ENCODE data around the gene DPP6. TPM values are rescaled to one million over a fixed set of nuclear protein-coding genes. Genes with fewer than 3 reads are reported as not detected.

The DPP6 gene
- total RNA-seq, 4 donors from 2014 or later, result 1.5 to 2.9 TPM; not detected in 2

GRCh38 chr7:154649015-154649414 lies 596.8 kb downstream of the DPP6 start:
- H3K4me1 ChIP-seq, result no peaks in the 10 kb centered on the region
- no peak overlapping the region for H3K4me3 ChIP-seq
- no peaks in the 10 kb centered on the region for H3K9me3 ChIP-seq
- H3K27ac ChIP-seq, result no peak overlapping the region
- DNase-seq, result no peak
- no peak for TF ChIP-seq POLR2A (IDR thresholded peaks at IDR 0.05)
- no peak for TF ChIP-seq CTCF (IDR thresholded peaks at IDR 0.05)
- no peaks in the 10 kb centered on the region for H3K36me3 ChIP-seq
- H3K27me3 ChIP-seq, result no peaks in the 10 kb centered on the region

GRCh38 chr7:154649434-154649833 lies 597.2 kb downstream of the DPP6 start:
- TF ChIP-seq CTCF (IDR thresholded peaks at IDR 0.05) (no peak), POLR2A (IDR thresholded peaks at IDR 0.05) (no peak)
- H3K27me3 ChIP-seq, result no peaks in the 10 kb centered on the region
- H3K27ac ChIP-seq, result no peak overlapping the region
- H3K4me3 ChIP-seq, result no peak overlapping the region
- no peak for DNase-seq
- no peaks in the 10 kb centered on the region for H3K9me3 ChIP-seq
- H3K4me1 ChIP-seq, result no peaks in the 10 kb centered on the region
- H3K36me3 ChIP-seq, result no peaks in the 10 kb centered on the region

- no peaks in the 10 kb centered on the region for H3K9me3 ChIP-seq
- TF ChIP-seq POLR2A (IDR thresholded peaks at IDR 0.05) (no peak), CTCF (IDR thresholded peaks at IDR 0.05) (no peak)
- H3K36me3 ChIP-seq, result no peaks in the 10 kb centered on the region
- H3K4me1 ChIP-seq, result no peaks in the 10 kb centered on the region
- no peak overlapping the region for H3K4me3 ChIP-seq
- no peak overlapping the region for H3K27ac ChIP-seq
- H3K27me3 ChIP-seq, result no peaks in the 10 kb centered on the region
- DNase-seq, result no peak
Measured at GRCh38 chr7:154650275-154650674, 598.1 kb downstream of the DPP6 start.

GRCh38 chr7:154651501-154651900 lies 599.3 kb downstream of the DPP6 start:
- DNase-seq, result no peak
- no peaks in the 10 kb centered on the region for H3K9me3 ChIP-seq
- no peaks in the 10 kb centered on the region for H3K36me3 ChIP-seq
- H3K27me3 ChIP-seq, result no peaks in the 10 kb centered on the region
- no peaks in the 10 kb centered on the region for H3K4me1 ChIP-seq
- no peak overlapping the region for H3K4me3 ChIP-seq
- TF ChIP-seq CTCF (IDR thresholded peaks at IDR 0.05) (no peak), POLR2A (IDR thresholded peaks at IDR 0.05) (no peak)
- H3K27ac ChIP-seq, result no peak overlapping the region

GRCh38 chr7:154652564-154652963 lies 600.4 kb downstream of the DPP6 start:
- DNase-seq, result no peak

More at GRCh38 chr7:154652564-154652963, 600.4 kb downstream of the DPP6 start:
- TF ChIP-seq POLR2A (IDR thresholded peaks at IDR 0.05), result no peak
- no peak for TF ChIP-seq CTCF (IDR thresholded peaks at IDR 0.05)
- Histone ChIP-seq H3K36me3 (no peaks in the 10 kb centered on the region), H3K4me3 (no peak overlapping the region), H3K27ac (no peak overlapping the region), H3K4me1 (no peaks in the 10 kb centered on the region), H3K27me3 (no peaks in the 10 kb centered on the region), H3K9me3 (no peaks in the 10 kb centered on the region)

Measured in Peyer's patch (tissue), 4 donors.